K562 (cell line): ENCODE results near the gene SPATA21. TPM values are rescaled to one million over a fixed set of nuclear protein-coding genes. Genes with fewer than 3 reads are reported as not detected.

Source experiments
- BRD4 ChIP-seq: fragments of 200-600 bp; sonication (generic); IDR thresholded peaks from 2 replicates; pipeline ENCODE4 v1.6.1; 2017; ENCODE audit warnings: inconsistent platforms
- CHD1 ChIP-seq: fragments of 200-600 bp; sonication (generic); IDR thresholded peaks from one replicate; pipeline ENCODE4 v1.6.1; 2012; ENCODE audit warnings: mild to moderate bottlenecking, moderate library complexity, low read length, inconsistent platforms
- DDX20 ChIP-seq: fragments of 450-650 bp; IDR thresholded peaks from 2 replicates; pipeline ENCODE4 v1.6.1; 2016; ENCODE audit warnings: missing genetic modification characterization, low read depth, mild to moderate bottlenecking, missing compliant biosample characterization, moderate library complexity
- DIDO1 ChIP-seq: fragments of 450-650 bp; IDR thresholded peaks from 2 replicates; pipeline ENCODE4 v1.6.1; 2016; ENCODE audit warnings: low read depth, missing biosample characterization, missing genetic modification characterization
- DNMT1 ChIP-seq: fragments of 450-650 bp; IDR thresholded peaks from 2 replicates; pipeline ENCODE4 v1.6.1; 2016; ENCODE audit warnings: antibody characterized with exemption, mild to moderate bottlenecking
- FOXJ3 ChIP-seq: sonication (generic); formaldehyde crosslinking; IDR thresholded peaks from 2 replicates; pipeline ENCODE4 v1.4.0; 2020; ENCODE audit warnings: mild to moderate bottlenecking, missing genetic modification reagents
- JUND ChIP-seq, 2 experiments: IDR thresholded peaks; 2 replicates in 1 of 2; 3 replicates in 1 of 2; pipeline ENCODE4 v1.6.1; 2011; ENCODE audit warnings: borderline replicate concordance in 2 of 2, low read depth in 2 of 2, low read length in 2 of 2, improper control_type of control experiment in 1 of 2, missing biosample characterization in 1 of 2, missing genetic modification characterization in 1 of 2, missing genetic modification reagents in 1 of 2
- PHF20 ChIP-seq: fragments of 450-650 bp; IDR thresholded peaks from 2 replicates; pipeline ENCODE4 v1.6.1; 2018; ENCODE audit not compliant: partially characterized antibody
- POLR2A ChIP-seq: fragments of 450-650 bp; conservative IDR thresholded peaks from 2 replicates; pipeline ENCODE4 v1.6.1; 2016
- TEAD2 ChIP-seq: fragments of 450-650 bp; IDR thresholded peaks from 2 replicates; pipeline ENCODE4 v1.6.1; 2016; ENCODE audit warnings: missing genetic modification characterization, control low read depth, missing compliant biosample characterization
- ZNF184 ChIP-seq: sonication (generic); formaldehyde crosslinking; IDR thresholded peaks from 2 replicates; pipeline ENCODE4 v1.5.0; 2020; ENCODE audit warnings: missing genetic modification reagents
- ZNF217 ChIP-seq: sonication (generic); formaldehyde crosslinking; IDR thresholded peaks from 2 replicates; pipeline ENCODE4 v1.8.0; 2022; ENCODE audit warnings: mild to moderate bottlenecking, missing genetic modification reagents
- ZNF24 ChIP-seq: fragments of 450-650 bp; IDR thresholded peaks from 2 replicates; pipeline ENCODE4 v1.6.1; 2016
- ZNF41 ChIP-seq: fragments of 250-450 bp; sonication (Bioruptor Pico); conservative IDR thresholded peaks from 2 replicates; pipeline ENCODE4 v1.4.0; 2020; ENCODE audit warnings: mild to moderate bottlenecking
- polyA plus RNA-seq, 8 experiments: library from polyadenylated mRNA; depleted of rRNA in 4 of 8; stranded (reverse) in 5 of 8; unstranded in 3 of 8; fragments of >200 nt; fragmentation: Nextera tagmentation in 2 of 8; fragmentation: Illumina TruSeq in 1 of 8; extraction: Ambion mirVana in 2 of 8; extraction: Trizol in 1 of 8; gene quantifications; 2 replicates each; pipeline versions ENCODE4 v1.2.1 to v1.2.3, GENCODE V29; 2011 to 2014; ENCODE audit warnings: inconsistent platforms in 1 of 8, missing spikeins in 1 of 8
- total RNA-seq, 7 experiments: library from RNA; depleted of rRNA in 6 of 7; stranded (reverse); fragments of >200 nt in 6 of 7; fragmentation: Illumina TruSeq in 2 of 7; extraction: Trizol in 2 of 7; gene quantifications; 2 replicates each; pipeline versions ENCODE4 v1.2.1 to v1.2.3, GENCODE V29; 2011 to 2021; ENCODE audit warnings: low replicate concordance in 1 of 7
- TF ChIP-seq, protein P1 (sequence below): sonication (generic); formaldehyde crosslinking; IDR thresholded peaks from 2 replicates; pipeline ENCODE4 v1.8.0; 2023; ENCODE audit warnings: missing genetic modification reagents, mild to moderate bottlenecking, borderline replicate concordance
- TF ChIP-seq, protein P2 (sequence below), 2 experiments: fragments of 450-650 bp; formaldehyde crosslinking in 1 of 2; IDR thresholded peaks; 2 replicates each; pipeline versions ENCODE4 v1.4.0 to v1.6.1; 2014 to 2020; ENCODE audit warnings: mild to moderate bottlenecking in 2 of 2, borderline replicate concordance in 1 of 2, low read depth in 1 of 2

The SPATA21 gene
- total and polyA plus RNA-seq, 9 of the 15 experiments (the other 6 are each of a cell fraction or from before 2014, with no cell fraction given) = 0.10 to 0.36 (median 0.13) TPM; not detected in 3

DNA sequence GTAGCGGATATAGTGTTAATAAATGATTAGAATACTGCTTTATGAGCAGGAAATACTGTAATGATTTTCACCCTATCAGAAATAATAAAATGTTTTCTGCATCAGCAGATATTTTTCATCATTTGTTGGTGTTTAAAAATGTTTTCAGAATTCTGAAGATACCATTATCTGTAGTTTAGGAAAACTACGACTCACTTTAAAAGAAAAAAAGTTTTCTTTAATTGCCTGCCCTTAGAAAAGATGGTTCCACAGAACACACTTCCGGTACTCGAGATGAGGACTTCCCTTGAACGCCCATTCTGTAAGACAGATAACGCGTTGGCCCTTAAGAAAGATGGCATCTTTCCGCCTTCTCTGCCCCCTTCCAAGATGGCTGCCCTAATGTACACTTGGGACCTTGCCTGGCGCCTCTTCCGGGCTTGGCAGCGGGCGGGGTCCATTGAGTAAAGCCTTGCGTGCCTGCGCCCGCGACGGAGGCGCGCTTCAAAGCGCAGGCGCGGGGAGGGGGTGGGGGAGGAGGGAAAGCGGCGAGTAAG, 70.4 kb downstream of the SPATA21 start, which contains the start of gene SZRD1 (continued):
- TF ChIP-seq, protein P1, sequence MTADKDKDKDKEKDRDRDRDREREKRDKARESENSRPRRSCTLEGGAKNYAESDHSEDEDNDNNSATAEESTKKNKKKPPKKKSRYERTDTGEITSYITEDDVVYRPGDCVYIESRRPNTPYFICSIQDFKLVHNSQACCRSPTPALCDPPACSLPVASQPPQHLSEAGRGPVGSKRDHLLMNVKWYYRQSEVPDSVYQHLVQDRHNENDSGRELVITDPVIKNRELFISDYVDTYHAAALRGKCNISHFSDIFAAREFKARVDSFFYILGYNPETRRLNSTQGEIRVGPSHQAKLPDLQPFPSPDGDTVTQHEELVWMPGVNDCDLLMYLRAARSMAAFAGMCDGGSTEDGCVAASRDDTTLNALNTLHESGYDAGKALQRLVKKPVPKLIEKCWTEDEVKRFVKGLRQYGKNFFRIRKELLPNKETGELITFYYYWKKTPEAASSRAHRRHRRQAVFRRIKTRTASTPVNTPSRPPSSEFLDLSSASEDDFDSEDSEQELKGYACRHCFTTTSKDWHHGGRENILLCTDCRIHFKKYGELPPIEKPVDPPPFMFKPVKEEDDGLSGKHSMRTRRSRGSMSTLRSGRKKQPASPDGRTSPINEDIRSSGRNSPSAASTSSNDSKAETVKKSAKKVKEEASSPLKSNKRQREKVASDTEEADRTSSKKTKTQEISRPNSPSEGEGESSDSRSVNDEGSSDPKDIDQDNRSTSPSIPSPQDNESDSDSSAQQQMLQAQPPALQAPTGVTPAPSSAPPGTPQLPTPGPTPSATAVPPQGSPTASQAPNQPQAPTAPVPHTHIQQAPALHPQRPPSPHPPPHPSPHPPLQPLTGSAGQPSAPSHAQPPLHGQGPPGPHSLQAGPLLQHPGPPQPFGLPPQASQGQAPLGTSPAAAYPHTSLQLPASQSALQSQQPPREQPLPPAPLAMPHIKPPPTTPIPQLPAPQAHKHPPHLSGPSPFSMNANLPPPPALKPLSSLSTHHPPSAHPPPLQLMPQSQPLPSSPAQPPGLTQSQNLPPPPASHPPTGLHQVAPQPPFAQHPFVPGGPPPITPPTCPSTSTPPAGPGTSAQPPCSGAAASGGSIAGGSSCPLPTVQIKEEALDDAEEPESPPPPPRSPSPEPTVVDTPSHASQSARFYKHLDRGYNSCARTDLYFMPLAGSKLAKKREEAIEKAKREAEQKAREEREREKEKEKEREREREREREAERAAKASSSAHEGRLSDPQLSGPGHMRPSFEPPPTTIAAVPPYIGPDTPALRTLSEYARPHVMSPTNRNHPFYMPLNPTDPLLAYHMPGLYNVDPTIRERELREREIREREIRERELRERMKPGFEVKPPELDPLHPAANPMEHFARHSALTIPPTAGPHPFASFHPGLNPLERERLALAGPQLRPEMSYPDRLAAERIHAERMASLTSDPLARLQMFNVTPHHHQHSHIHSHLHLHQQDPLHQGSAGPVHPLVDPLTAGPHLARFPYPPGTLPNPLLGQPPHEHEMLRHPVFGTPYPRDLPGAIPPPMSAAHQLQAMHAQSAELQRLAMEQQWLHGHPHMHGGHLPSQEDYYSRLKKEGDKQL (CRISPR knock-in tag) = no peak
- TF ChIP-seq, protein P2, sequence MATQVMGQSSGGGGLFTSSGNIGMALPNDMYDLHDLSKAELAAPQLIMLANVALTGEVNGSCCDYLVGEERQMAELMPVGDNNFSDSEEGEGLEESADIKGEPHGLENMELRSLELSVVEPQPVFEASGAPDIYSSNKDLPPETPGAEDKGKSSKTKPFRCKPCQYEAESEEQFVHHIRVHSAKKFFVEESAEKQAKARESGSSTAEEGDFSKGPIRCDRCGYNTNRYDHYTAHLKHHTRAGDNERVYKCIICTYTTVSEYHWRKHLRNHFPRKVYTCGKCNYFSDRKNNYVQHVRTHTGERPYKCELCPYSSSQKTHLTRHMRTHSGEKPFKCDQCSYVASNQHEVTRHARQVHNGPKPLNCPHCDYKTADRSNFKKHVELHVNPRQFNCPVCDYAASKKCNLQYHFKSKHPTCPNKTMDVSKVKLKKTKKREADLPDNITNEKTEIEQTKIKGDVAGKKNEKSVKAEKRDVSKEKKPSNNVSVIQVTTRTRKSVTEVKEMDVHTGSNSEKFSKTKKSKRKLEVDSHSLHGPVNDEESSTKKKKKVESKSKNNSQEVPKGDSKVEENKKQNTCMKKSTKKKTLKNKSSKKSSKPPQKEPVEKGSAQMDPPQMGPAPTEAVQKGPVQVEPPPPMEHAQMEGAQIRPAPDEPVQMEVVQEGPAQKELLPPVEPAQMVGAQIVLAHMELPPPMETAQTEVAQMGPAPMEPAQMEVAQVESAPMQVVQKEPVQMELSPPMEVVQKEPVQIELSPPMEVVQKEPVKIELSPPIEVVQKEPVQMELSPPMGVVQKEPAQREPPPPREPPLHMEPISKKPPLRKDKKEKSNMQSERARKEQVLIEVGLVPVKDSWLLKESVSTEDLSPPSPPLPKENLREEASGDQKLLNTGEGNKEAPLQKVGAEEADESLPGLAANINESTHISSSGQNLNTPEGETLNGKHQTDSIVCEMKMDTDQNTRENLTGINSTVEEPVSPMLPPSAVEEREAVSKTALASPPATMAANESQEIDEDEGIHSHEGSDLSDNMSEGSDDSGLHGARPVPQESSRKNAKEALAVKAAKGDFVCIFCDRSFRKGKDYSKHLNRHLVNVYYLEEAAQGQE (IDR thresholded peaks at IDR 0.05; ENCODE audit: borderline replicate concordance) = no peak
- TF ChIP-seq, protein P2 (CRISPR knock-in tag; IDR thresholded peaks at IDR 0.05; ENCODE audit: low read depth) = no peak
- TF ChIP-seq ZNF217 = no peak
- TF ChIP-seq ZNF184 (CRISPR knock-in tag) = no peak
- TF ChIP-seq DNMT1 = no peak
- TF ChIP-seq BRD4 = no peak
- no peak for TF ChIP-seq PHF20
- TF ChIP-seq JUND (IDR thresholded peaks at IDR 0.05; ENCODE audit: borderline replicate concordance, low read depth, low read length) = peak; percentile 78
- TF ChIP-seq JUND (tag; IDR thresholded peaks at IDR 0.05; ENCODE audit: borderline replicate concordance, low read depth, low read length) = peak; percentile 52; the same call in 1 of the 3 replicates
- no peak for TF ChIP-seq TEAD2 (tag)
- TF ChIP-seq ZNF24 = no peak
- TF ChIP-seq FOXJ3 = no peak
- no peak for TF ChIP-seq POLR2A
- TF ChIP-seq DIDO1 (tag) = peak; percentile 75
- TF ChIP-seq ZNF41 = peak; percentile 78
- no peak for TF ChIP-seq CHD1
- TF ChIP-seq DDX20 = 0 out of 2 replicates have a peak, but pooled peaks have one; percentile 22
